GM19397 (cell line): ENCODE results near the gene PWWP2B.
"Not testable (repeated sequence)": the region's sequence is repeated elsewhere in the genome, so short reads cannot be mapped to it uniquely, and the experiment has no call there.

Experiments used
- ATAC-seq: cut with Tn5 transposase; IDR thresholded peaks from one replicate; pipeline ENCODE4 v1.9.1; 2021; ENCODE audit warnings: mild to moderate bottlenecking, moderate library complexity; ENCODE audit not compliant: unreplicated experiment

Gene PWWP2B

DNA sequence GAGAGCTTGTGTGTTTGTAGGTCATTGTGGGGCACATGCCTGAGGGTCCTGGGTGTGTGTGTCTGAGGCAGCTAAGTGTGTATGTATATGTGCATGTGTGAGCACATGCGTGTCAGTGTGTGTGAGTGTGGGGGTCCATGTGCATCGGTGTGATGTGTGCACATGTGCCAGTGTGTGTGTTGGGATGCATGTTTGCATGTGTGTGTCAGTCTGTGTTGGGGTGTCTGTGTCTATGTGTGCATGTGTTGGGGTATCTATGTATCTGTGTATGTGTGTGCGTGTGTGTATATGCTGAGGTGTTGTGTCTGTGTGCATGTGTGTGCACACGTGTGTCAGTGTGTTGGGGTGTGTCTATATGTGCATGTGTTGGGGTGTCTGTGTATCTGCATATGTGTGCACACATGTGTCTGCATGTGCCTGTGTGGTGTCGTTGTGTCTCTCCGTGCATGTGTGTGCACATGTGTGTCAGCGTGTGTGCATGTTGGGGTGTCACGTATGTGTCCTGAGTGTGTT is 33.3 kb downstream of the PWWP2B start:
- no peak for ATAC-seq

DNA sequence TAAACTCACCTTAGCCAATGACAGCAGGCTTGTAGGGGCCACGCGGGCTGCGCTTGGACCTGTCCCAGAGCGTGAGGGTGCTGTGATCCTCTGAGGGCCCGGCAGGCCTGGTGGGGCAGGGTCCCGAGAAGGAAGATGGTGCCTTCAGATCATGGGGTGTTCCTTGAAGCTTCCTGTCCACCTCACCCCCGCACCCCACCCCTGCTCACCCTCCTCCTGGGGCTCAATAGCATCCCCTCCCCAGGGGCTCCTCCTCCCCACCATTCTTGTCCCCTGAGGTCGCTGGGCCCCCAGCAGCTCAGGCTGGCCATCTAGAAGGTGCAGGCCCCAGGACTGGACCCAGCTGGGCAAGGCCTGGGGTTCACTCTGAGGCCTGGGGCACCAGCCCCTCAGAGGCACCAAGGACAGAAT is 33.9 kb downstream of the PWWP2B start:
- ATAC-seq, result no peak

- no peak for ATAC-seq
Measured at GRCh38 chr10:132431537-132432175, 34.7 kb downstream of the PWWP2B start.

DNA sequence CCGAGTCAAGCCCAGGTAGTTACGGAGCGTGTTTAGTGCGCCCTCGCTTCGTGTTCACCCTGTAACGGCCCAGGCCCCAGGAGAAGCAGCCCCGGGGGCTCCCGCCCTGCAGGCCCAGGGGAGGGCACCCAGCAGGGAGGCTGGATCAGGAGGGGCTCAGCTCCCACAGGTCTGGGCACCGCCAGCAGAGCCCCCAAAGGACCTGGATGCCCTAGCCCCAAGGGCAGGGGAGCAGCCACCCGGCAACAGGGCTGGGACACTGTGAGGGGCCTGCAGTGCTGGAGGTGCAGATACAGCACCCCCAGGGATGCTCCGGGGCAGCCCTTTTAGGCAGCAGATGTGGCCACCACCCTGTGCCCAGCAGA is 35.2 kb downstream of the PWWP2B start:
- no peak for ATAC-seq

DNA sequence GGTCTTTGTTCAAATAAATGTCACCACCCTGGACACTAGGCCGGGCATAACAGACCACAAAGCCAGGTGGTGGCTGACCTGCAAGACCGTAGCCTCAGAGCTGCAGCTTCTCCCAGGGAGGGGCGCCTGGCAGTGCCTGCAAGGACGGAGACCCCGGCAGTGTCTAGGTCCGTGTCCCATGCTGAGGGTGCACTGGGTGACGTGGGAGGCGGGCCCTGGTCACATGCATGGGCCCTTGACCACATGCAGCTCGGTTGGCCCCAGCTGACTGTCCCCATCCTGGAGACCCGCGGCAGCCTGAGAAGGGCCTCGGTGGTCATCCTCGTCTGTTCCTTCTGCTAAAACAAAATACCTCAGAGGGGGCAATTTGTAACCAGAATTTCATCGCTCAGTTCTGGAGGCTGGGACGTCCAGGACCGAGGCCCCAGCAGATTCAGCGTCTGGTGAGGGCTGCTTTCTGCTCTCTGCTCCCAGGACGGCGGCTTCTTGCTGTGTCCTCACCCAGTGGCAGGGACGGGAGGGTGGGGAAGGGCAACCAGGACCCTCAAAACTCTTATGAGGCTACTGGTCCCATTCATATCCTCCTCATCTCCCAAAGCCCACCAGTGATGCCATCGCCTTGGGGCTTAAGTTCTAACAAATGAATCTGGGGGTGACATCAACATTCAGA is 36.8 kb downstream of the PWWP2B start:
- ATAC-seq, result no peak

DNA sequence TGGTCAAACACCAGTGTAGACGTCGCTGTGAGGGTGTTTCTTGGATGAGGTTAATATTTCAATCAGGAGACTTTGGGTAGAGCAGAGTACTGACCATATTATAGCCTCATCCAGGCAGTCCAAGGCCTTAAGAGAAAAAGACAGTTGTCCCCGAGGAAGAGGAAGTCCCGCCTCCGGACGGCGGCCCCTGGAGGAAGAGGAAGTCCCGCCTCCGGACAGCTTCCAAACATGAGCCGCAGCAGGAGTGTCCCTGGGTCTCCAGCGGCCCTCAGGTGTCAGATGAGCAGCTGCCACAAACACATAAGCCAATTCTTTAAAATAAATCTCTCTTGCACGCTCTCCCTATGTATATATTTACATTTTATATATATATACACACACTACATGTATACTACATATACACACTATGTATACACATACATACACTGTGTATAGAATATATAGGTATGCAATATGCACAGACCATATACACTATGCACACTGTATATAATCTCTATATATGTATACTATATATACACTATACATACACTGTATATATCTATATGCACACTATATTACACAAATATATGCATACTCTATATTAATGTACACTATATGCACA is 37.5 kb downstream of the PWWP2B start:
- ATAC-seq, result no peak

GRCh38 chr10:132435320-132435719 is 38.3 kb downstream of the PWWP2B start:
- not testable (repeated sequence) for ATAC-seq

- not testable (repeated sequence) for ATAC-seq
Measured at GRCh38 chr10:132436096-132436495, 39.1 kb downstream of the PWWP2B start.

GRCh38 chr10:132436861-132437410 is 39.9 kb downstream of the PWWP2B start:
- ATAC-seq, result no peak

- ATAC-seq, result no peak
Measured at GRCh38 chr10:132437541-132437950, 40.5 kb downstream of the PWWP2B start.

DNA sequence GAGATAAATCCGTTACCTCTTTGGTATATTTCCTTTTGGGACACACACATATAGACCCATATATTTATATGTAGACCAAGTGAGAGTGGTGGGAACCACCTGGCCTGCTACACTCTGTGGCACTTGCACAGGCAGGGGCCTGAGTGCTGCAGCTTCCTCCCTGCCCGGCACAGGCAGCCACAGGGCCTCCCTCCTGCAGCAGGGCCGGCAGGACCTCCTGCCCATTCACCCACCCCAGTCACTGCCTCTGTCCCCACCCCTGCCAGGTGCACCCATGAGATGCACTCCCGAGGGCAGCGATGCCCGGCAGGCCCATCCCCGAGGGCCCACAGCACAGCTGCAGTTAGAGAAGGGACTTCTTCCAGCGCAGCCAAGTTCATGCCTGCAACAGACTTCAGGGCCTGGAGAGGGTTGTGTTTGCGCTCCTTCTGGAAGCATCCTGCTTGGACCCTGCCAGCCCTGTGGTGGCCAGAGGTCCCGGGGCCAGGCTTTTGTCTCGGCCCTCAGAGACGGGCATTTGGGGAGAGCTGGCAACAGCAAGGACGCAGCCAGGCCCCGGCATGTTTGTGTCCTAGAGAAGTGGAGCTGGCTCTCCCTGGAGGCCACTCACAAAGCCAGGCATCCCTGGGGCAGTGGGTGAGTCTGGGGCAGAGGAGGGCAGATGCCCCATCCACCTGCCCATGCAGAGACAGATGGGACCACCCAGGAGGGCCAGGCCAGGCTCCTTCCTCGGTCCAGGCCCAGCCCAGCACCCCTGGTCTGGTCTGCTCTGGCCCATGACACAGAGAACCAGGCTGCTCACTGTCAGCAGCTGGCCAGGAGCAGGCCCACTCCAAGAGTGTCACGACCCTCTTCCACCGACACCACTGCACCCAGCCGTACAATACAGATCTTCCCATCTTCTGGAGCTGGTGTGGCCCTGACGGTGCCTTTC is 41.4 kb downstream of the PWWP2B start:
- ATAC-seq, result no peak

DNA sequence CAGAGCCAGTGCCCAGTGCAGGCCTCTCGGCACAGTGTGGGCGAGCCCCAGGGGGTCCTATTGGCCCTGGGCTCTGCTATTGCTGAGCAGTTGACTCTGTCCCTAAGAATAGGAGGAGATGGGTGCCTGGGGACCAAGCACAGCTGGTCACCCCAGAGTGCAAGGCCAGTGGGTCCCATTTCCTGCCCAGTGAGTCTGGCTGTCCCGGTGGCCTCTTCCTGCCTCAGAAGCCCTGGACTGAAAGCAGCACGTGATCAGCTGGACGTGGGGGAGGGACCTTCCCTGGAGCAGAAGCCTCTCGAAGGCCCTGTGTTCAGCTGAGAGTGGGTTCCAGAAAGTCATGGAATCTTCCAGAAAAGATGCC is 42.0 kb downstream of the PWWP2B start:
- ATAC-seq, result no peak

- ATAC-seq, result no peak
Measured at GRCh38 chr10:132439424-132440163, 42.6 kb downstream of the PWWP2B start.

DNA sequence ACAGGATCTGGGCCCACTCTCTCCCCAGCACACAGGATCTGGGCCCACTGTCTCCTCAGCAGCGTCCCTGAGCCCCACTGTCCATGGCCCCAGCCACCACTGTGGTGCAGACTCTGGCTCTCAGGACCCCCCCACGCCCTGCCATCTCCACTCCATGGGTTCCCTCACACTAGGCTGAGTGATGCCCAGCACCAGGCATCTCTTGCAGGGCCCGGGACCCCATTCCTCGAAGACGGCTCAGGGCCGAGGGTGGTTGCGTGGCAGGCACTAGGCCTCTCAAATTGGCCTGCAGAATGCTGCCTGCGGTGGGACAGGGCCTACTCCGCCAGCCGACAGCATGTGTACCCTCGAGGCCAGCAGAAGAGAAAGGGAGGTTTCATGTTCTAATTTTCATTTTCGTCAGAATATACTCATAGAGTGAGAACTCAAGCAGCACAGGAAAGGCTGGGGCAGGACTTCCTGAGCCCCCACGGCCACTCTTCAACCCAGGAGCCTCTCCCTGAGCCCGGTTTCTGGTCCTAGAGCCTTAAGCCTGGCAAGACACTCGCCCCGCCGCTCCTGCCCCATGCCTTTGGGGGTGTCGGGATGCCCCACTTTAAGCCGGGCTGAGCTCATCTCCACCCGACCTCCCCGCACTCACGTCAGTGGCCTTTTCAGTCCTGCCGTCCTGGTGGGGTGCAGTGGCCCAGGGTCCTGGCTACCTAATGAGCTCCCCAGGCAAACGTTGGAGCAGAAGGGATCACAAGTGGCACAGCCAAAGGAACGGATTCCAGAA is 44.0 kb downstream of the PWWP2B start:
- ATAC-seq, result no peak

GRCh38 chr10:132441818-132442524 is 45.0 kb downstream of the PWWP2B start:
- ATAC-seq, result no peak

- ATAC-seq, result no peak
Measured at GRCh38 chr10:132442636-132443035, 45.6 kb downstream of the PWWP2B start.

DNA sequence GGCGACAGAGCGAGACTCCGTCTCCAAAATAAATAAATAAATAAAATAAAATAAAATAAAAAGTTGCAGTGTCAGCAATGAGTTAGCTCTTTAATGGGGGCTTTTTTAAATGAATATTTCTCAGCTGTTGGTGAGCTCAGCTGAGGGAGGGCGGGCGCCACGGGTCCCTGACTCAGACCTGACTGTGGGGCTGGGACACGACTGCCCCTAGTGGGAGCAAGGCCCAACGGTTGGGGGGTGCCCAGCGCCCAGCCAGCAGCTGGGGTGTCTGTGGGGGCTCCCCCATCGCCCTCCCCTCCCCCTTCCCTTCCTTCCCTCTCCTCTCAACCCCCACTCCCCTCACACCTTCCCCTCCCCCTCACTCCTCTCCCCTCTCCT is 46.6 kb downstream of the PWWP2B start:
- ATAC-seq, result no peak

GRCh38 chr10:132443983-132444876 is 47.2 kb downstream of the PWWP2B start:
- no peak for ATAC-seq
